ENCODE data around the gene ALG5. TPM values are rescaled to one million over a fixed set of nuclear protein-coding genes. Genes with fewer than 3 reads are reported as not detected.

Gene ALG5
- total and polyA plus RNA-seq, 4 donors: 23.4 to 67.4 (median 30.8) TPM

DNA sequence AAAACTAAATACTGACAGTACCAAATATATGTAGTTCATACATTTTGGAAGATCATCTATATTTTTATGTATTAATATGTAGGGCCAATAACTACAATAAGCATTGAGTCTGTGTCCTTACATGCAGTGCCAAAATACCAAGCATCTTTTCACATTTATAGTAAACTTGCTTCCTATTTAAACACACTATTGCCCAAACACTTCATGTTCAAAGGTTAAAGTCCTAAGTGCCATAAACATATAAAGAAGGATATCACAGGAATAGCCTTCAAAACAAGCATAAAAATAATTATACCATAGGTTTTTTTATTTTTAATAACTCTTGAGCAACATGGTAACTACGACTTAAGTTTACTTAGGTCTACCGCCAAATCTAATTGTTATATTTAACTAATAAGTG lies 28.5 kb upstream of the ALG5 start:
- intact Hi-C loops (cut with DNase I): no loop called here
- Histone ChIP-seq H3K27ac (ENCODE audit: low read depth in 1 of 2, low read length in 2 of 2) (no peak overlapping the region), H3K9me3 (ENCODE audit: control insufficient read depth, low read length) (no peaks in the 10 kb centered on the region), H3K4me1 (ENCODE audit: control insufficient read depth in 1 of 2, insufficient read depth in 2 of 2, low read length in 2 of 2) (no peaks in the 10 kb centered on the region), H3K4me3 (ENCODE audit: low read length in 2 of 2) (no peak overlapping the region), H3K36me3 (ENCODE audit: control insufficient read depth in 1 of 2, insufficient read depth in 2 of 2, low read length in 1 of 2) (peaks cover 5% of the 10 kb centered on the region in 2 donors), H3K27me3 (ENCODE audit: control insufficient read depth in 1 of 2, insufficient read depth in 2 of 2, low read length in 1 of 2) (no peaks in the 10 kb centered on the region)
- WGBS, 2 donors: 67 to 69% methylated on average over 2 of the region's 2 CpGs
- ATAC-seq (ENCODE audit: low FRiP score): no peak
- no peak for DNase-seq

DNA sequence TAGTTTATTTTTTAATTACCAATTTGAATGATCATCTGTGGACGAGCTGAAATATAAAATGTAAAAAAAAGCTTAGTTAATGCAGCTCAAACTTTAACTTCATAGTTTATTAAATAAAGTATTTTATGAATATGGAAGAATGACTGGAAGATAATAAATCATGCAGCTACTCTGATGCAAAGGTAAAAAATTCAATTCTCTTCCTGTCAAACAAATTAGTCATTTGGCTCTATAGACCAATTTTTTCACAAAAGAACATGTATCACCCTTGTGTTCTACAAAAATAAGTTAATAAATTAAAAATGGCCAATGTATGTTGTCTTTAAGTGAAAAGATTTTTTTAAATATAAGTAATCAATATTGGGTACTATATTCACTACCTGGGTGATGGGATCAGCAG lies 27.6 kb upstream of the ALG5 start:
- WGBS, 2 donors: 93 to 98% methylated on average over 1 of the region's 1 CpG
- ATAC-seq (ENCODE audit: low FRiP score): no peak
- Histone ChIP-seq H3K9me3 (ENCODE audit: control insufficient read depth, low read length) (no peaks in the 10 kb centered on the region), H3K4me1 (ENCODE audit: control insufficient read depth in 1 of 2, insufficient read depth in 2 of 2, low read length in 2 of 2) (no peaks in the 10 kb centered on the region), H3K27ac (ENCODE audit: low read depth in 1 of 2, low read length in 2 of 2) (no peak overlapping the region), H3K27me3 (ENCODE audit: control insufficient read depth in 1 of 2, insufficient read depth in 2 of 2, low read length in 1 of 2) (no peaks in the 10 kb centered on the region), H3K36me3 (ENCODE audit: control insufficient read depth in 1 of 2, insufficient read depth in 2 of 2, low read length in 1 of 2) (peaks cover 0 to 4% of the 10 kb centered on the region in 2 donors), H3K4me3 (ENCODE audit: low read length in 2 of 2) (no peak overlapping the region)
- DNase-seq: no peak
- intact Hi-C loops (cut with DNase I): no loop called here

DNA sequence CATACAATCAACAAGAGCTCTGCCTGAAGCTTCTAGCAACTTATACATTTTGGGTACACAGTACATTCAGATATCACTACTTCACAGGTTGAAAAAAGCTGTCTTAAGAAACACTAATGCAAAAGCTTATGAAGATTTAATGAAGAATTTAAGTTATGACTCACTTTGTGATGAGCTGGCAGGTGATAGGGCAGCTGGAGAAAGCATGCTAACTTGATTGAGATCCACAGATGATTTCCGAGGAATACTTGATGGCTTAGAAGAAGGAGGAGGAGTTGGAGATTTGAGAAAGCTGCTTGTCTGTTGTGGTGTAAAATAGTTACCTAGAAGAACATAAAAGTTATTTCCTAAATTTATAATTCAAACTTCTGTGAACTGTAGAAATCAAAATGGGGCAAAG lies 24.7 kb upstream of the ALG5 start:
- no peaks in the 10 kb centered on the region for H3K4me1 ChIP-seq (ENCODE audit: control insufficient read depth in 1 of 2, insufficient read depth in 2 of 2, low read length in 2 of 2)
- peaks cover 0 to 4% of the 10 kb centered on the region in 2 donors for H3K36me3 ChIP-seq (ENCODE audit: control insufficient read depth in 1 of 2, insufficient read depth in 2 of 2, low read length in 1 of 2)
- no peak overlapping the region for H3K4me3 ChIP-seq (ENCODE audit: low read length in 2 of 2)
- intact Hi-C loops (cut with DNase I): no loop called here
- H3K27me3 ChIP-seq (ENCODE audit: control insufficient read depth in 1 of 2, insufficient read depth in 2 of 2, low read length in 1 of 2): no peaks in the 10 kb centered on the region
- ATAC-seq (ENCODE audit: low FRiP score): no peak
- DNase-seq: no peak
- no peaks in the 10 kb centered on the region for H3K9me3 ChIP-seq (ENCODE audit: control insufficient read depth, low read length)
- 80 to 81% methylated on average over 1 of the region's 1 CpG for WGBS, 2 donors
- H3K27ac ChIP-seq (ENCODE audit: low read depth in 1 of 2, low read length in 2 of 2): no peak overlapping the region

DNA sequence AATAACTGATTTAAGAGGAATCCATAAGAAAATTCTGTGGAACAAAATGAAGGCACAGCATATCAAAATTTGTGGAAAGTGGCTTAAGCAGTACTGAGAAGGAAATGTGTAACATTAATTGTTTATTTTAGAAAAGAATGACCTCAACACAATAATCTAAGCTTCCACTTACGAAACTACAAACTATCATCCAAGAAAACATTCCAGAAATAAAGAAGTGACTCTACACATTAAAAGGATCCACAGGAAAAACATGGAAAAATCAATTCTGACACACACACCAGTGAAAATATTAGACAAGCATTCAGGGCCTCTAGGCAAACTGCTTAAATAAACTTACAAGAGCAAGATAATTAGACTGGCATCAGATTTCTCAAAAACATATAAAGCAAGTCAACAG lies 15.5 kb upstream of the ALG5 start:
- WGBS, 2 donors: 38 to 46% methylated on average over 1 of the region's 1 CpG
- DNase-seq: no peak
- Histone ChIP-seq H3K36me3 (ENCODE audit: control insufficient read depth in 1 of 2, insufficient read depth in 2 of 2, low read length in 1 of 2) (peaks cover 2 to 4% of the 10 kb centered on the region in 2 donors), H3K9me3 (ENCODE audit: control insufficient read depth, low read length) (no peaks in the 10 kb centered on the region), H3K4me1 (ENCODE audit: control insufficient read depth in 1 of 2, insufficient read depth in 2 of 2, low read length in 2 of 2) (no peaks in the 10 kb centered on the region), H3K27ac (ENCODE audit: low read depth in 1 of 2, low read length in 2 of 2) (no peak overlapping the region), H3K27me3 (ENCODE audit: control insufficient read depth in 1 of 2, insufficient read depth in 2 of 2, low read length in 1 of 2) (no peaks in the 10 kb centered on the region), H3K4me3 (ENCODE audit: low read length in 2 of 2) (no peak overlapping the region)
- intact Hi-C loops (cut with DNase I): no loop called here
- ATAC-seq (ENCODE audit: low FRiP score): no peak

DNA sequence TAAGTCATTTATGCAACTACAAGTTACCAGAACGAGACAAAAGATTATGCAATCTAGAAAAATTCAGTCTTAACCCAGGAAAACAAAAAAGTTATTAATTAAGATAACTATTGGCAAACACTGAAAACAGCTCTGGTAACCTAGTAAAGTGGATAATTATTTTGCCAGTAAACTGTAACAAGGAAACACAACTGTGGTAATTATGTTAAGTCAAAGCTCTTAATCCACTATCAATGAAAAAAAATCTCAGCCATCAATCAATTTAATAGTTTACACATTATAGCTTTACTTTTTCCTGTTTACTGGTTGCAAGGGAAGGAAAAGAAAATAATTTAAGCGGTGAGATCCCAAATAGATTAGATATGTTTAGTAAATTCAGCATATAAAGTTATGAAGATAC lies 12.6 kb upstream of the ALG5 start:
- H3K9me3 ChIP-seq (ENCODE audit: control insufficient read depth, low read length): no peaks in the 10 kb centered on the region
- DNase-seq (no peak), ATAC-seq (ENCODE audit: low FRiP score) (no peak)
- H3K4me3 ChIP-seq (ENCODE audit: low read length in 2 of 2): no peak overlapping the region
- no peaks in the 10 kb centered on the region for H3K4me1 ChIP-seq (ENCODE audit: control insufficient read depth in 1 of 2, insufficient read depth in 2 of 2, low read length in 2 of 2)
- no peak overlapping the region for H3K27ac ChIP-seq (ENCODE audit: low read depth in 1 of 2, low read length in 2 of 2)
- WGBS, 2 donors: 79 to 88% methylated on average over 2 of the region's 2 CpGs
- peaks cover 0 to 4% of the 10 kb centered on the region in 2 donors for H3K36me3 ChIP-seq (ENCODE audit: control insufficient read depth in 1 of 2, insufficient read depth in 2 of 2, low read length in 1 of 2)
- intact Hi-C loops (cut with DNase I): no loop called here
- H3K27me3 ChIP-seq (ENCODE audit: control insufficient read depth in 1 of 2, insufficient read depth in 2 of 2, low read length in 1 of 2): no peaks in the 10 kb centered on the region

DNA sequence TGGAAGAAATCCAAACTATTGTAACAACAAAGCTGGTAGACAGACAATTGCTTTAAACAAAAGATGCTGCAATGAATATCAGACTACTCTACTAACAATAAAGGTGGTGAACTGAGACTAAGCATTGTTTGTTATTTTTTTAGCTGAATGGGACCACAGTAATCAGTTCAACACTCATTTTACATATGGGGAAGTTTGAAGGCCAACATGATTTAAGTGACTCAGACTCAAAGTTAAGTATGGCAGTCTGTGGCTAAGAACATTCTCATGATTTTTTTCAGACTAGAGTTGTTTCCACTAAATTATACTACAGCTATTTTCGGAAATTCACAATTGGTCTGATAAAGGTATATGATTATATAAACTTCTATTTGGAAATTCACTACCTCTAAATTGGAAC lies 11.9 kb upstream of the ALG5 start:
- ATAC-seq (ENCODE audit: low FRiP score): no peak
- Histone ChIP-seq H3K27me3 (ENCODE audit: control insufficient read depth in 1 of 2, insufficient read depth in 2 of 2, low read length in 1 of 2) (no peaks in the 10 kb centered on the region), H3K27ac (ENCODE audit: low read depth in 1 of 2, low read length in 2 of 2) (no peak overlapping the region), H3K9me3 (ENCODE audit: control insufficient read depth, low read length) (no peaks in the 10 kb centered on the region), H3K4me3 (ENCODE audit: low read length in 2 of 2) (no peak overlapping the region), H3K36me3 (ENCODE audit: control insufficient read depth in 1 of 2, insufficient read depth in 2 of 2, low read length in 1 of 2) (peaks cover 0 to 4% of the 10 kb centered on the region in 2 donors), H3K4me1 (ENCODE audit: control insufficient read depth in 1 of 2, insufficient read depth in 2 of 2, low read length in 2 of 2) (no peaks in the 10 kb centered on the region)
- DNase-seq: no peak
- intact Hi-C loops (cut with DNase I): no loop called here
- 71 to 75% methylated on average over 1 of the region's 1 CpG for WGBS, 2 donors

DNA sequence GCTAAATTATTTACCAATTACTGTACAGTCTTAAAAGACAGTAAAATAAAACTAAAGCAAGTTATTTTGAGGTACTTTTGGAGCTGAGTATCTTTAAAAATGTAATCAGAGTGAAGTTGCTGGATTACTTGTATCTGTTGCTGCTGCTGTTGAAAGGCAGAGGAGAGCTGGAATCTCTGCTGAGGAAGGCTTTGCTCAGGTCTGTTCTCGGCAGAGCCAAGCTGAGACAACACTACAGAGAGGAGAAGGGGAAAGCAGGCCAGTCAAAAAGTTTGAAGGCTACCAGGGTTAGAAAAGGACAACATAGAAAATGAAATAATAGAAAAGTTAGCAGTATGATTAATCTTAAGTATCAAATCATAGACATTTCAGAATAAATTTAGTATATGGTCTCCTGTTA lies 11.3 kb upstream of the ALG5 start:
- Histone ChIP-seq H3K36me3 (ENCODE audit: control insufficient read depth in 1 of 2, insufficient read depth in 2 of 2, low read length in 1 of 2) (peaks cover 0 to 4% of the 10 kb centered on the region in 2 donors), H3K4me1 (ENCODE audit: control insufficient read depth in 1 of 2, insufficient read depth in 2 of 2, low read length in 2 of 2) (no peaks in the 10 kb centered on the region), H3K4me3 (ENCODE audit: low read length in 2 of 2) (no peak overlapping the region), H3K9me3 (ENCODE audit: control insufficient read depth, low read length) (no peaks in the 10 kb centered on the region), H3K27ac (ENCODE audit: low read depth in 1 of 2, low read length in 2 of 2) (no peak overlapping the region), H3K27me3 (ENCODE audit: control insufficient read depth in 1 of 2, insufficient read depth in 2 of 2, low read length in 1 of 2) (no peaks in the 10 kb centered on the region)
- WGBS, 2 donors: 78 to 79% methylated on average over 1 of the region's 1 CpG
- intact Hi-C loops (cut with DNase I): no loop called here
- ATAC-seq (ENCODE audit: low FRiP score) (no peak), DNase-seq (no peak)

DNA sequence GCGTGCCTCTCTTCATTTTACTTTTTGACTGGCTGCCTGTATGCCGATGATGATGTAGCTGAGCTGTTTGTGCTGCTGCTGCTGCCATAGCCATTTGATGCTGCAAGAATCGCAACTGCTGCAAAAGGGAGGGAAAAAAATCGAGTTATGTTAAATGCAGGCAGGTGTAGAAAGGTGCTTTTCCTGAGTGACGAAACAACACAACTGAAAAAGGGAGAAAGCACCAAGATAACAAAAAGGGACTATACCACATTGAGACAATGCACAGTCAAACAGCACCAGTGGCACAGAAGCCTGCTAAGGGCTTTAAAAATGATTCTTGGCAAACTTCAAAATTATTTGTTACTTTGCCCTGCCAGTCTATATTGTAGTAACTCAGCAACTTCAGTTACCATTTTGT lies 10.6 kb upstream of the ALG5 start:
- DNase-seq: no peak
- WGBS, 2 donors: 81 to 87% methylated on average over 5 of the region's 5 CpGs
- Histone ChIP-seq H3K27me3 (ENCODE audit: control insufficient read depth in 1 of 2, insufficient read depth in 2 of 2, low read length in 1 of 2) (no peaks in the 10 kb centered on the region), H3K4me1 (ENCODE audit: control insufficient read depth in 1 of 2, insufficient read depth in 2 of 2, low read length in 2 of 2) (no peaks in the 10 kb centered on the region), H3K4me3 (ENCODE audit: low read length in 2 of 2) (no peak overlapping the region), H3K27ac (ENCODE audit: low read depth in 1 of 2, low read length in 2 of 2) (no peak overlapping the region), H3K36me3 (ENCODE audit: control insufficient read depth in 1 of 2, insufficient read depth in 2 of 2, low read length in 1 of 2) (peaks cover 0 to 4% of the 10 kb centered on the region in 2 donors), H3K9me3 (ENCODE audit: control insufficient read depth, low read length) (no peaks in the 10 kb centered on the region)
- intact Hi-C loops (cut with DNase I): no loop called here
- ATAC-seq (ENCODE audit: low FRiP score): no peak

DNA sequence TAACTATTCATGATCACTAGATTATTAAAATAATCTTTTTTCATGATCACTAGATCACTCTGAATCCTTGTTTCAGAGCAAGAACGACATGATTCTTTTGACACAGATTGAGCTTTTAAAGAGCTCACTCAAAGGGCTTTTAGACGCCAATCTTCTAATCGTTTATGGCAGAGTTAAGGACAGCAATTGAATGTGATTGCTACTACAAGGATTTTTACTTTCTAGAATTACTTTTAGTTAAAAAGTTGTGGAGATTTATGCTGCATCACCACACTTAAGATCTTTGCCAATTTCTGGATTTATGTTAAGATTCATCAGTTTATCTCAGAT lies 2.7 kb upstream of the ALG5 start:
- 29 to 34% methylated on average over 3 of the region's 3 CpGs for WGBS, 2 donors
- Histone ChIP-seq H3K9me3 (ENCODE audit: control insufficient read depth, low read length) (no peaks in the 10 kb centered on the region), H3K27me3 (ENCODE audit: control insufficient read depth in 1 of 2, insufficient read depth in 2 of 2, low read length in 1 of 2) (no peaks in the 10 kb centered on the region), H3K27ac (ENCODE audit: low read depth in 1 of 2, low read length in 2 of 2) (no peak overlapping the region), H3K4me3 (ENCODE audit: low read length in 2 of 2) (no peak overlapping the region), H3K36me3 (ENCODE audit: control insufficient read depth in 1 of 2, insufficient read depth in 2 of 2, low read length in 1 of 2) (peaks cover 3% of the 10 kb centered on the region in 2 donors), H3K4me1 (ENCODE audit: control insufficient read depth in 1 of 2, insufficient read depth in 2 of 2, low read length in 2 of 2) (peaks cover 0 to 4% of the 10 kb centered on the region in 2 donors)
- ATAC-seq (ENCODE audit: low FRiP score) (no peak), DNase-seq (no peak)
- intact Hi-C loops (cut with DNase I): no loop called here
